ENCODE measurements around the gene RUVBL2.

RUVBL2 gene

GRCh38 chr19:48975947-48976847 is 17.5 kb upstream of the RUVBL2 start:
- Histone ChIP-seq H3K27me3 (no peaks in the 10 kb centered on the region), H3K27ac (peak overlapping the region in 3 of 11 experiments; percentile 26 to 73 (median 38); a peak in 5 of 22 replicates), H3K9me3 (replicated peaks in 1 of 11) (no peaks in the 10 kb centered on the region), H3K36me3 (peaks cover 46 to 98% (median 80%) of the 10 kb centered on the region in 11 experiments), H3K4me1 (peaks cover 35 to 55% (median 50%) of the 10 kb centered on the region in 10 experiments), H3K9ac (no peak overlapping the region), H4K20me1 (peaks cover 0 to 42% (median 4%) of the 10 kb centered on the region in 11 experiments; a peak in 7 of 22 replicates), H3K4me3 (no peak overlapping the region), H3K4me2 (peak overlapping the region in 8 of 11 experiments; percentile 5 to 51 (median 26); a peak in 12 of 22 replicates)
- TF ChIP-seq Cebpa-rat (IDR thresholded peaks at IDR 0.05) = no peak

DNA sequence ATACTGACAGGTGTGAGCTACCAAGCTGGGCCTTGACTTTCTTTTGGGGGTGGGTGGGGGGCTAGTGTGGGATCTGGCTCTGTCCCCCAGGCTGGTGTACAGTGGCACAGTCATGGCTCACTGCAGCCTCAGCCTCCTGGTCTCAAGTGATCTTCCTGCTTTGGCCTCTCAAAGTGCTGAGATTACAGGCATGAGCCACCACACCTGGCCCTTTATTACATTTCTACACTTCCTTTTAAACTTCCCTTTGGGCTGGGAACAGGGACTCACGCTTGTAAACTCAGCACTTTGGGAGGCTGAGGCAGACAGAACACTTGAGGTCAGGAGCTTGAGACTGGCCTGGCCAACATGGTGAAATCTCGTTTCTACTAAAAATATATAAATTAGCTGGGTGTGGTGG is 16.6 kb upstream of the RUVBL2 start:
- Histone ChIP-seq H3K4me1 (peaks cover 35 to 56% (median 50%) of the 10 kb centered on the region in 10 experiments), H3K36me3 (peaks cover 54 to 98% (median 81%) of the 10 kb centered on the region in 11 experiments), H3K27me3 (no peaks in the 10 kb centered on the region), H4K20me1 (peaks cover 0 to 43% (median 0%) of the 10 kb centered on the region in 11 experiments; a peak in 6 of 22 replicates), H3K4me3 (no peak overlapping the region), H3K9ac (peak overlapping the region in 2 of 11 experiments; percentile 20 to 25; a peak in 2 of 22 replicates), H3K4me2 (peak overlapping the region in 10 of 11 experiments; percentile 5 to 51 (median 26); a peak in 10 of 22 replicates), H3K9me3 (replicated peaks in 1 of 11) (no peaks in the 10 kb centered on the region), H3K27ac (peak overlapping the region in 3 of 11 experiments; percentile 26 to 73 (median 40); a peak in 5 of 22 replicates)
- TF ChIP-seq Cebpa-rat (IDR thresholded peaks at IDR 0.05) = no peak

- no peak overlapping the region for H3K9ac ChIP-seq
- no peaks in the 10 kb centered on the region for H3K9me3 ChIP-seq (replicated peaks in 1 of 11)
- peaks cover 75 to 99% (median 90%) of the 10 kb centered on the region in 11 experiments for H3K36me3 ChIP-seq
- peaks cover 30 to 43% (median 34%) of the 10 kb centered on the region in 10 experiments for H3K4me1 ChIP-seq
- H3K27ac ChIP-seq = peak overlapping the region in 1 of 11 experiments; percentile 7; a peak in 1 of 22 replicates
- no peak overlapping the region for H3K4me3 ChIP-seq
- H4K20me1 ChIP-seq = peaks cover 0 to 55% (median 14%) of the 10 kb centered on the region in 11 experiments; a peak in 11 of 22 replicates
- no peaks in the 10 kb centered on the region for H3K27me3 ChIP-seq
- TF ChIP-seq Cebpa-rat (IDR thresholded peaks at IDR 0.05) = no peak
- no peak overlapping the region for H3K4me2 ChIP-seq
These were observed 11.4 kb upstream of the RUVBL2 start for GRCh38 chr19:48982280-48982679.

DNA sequence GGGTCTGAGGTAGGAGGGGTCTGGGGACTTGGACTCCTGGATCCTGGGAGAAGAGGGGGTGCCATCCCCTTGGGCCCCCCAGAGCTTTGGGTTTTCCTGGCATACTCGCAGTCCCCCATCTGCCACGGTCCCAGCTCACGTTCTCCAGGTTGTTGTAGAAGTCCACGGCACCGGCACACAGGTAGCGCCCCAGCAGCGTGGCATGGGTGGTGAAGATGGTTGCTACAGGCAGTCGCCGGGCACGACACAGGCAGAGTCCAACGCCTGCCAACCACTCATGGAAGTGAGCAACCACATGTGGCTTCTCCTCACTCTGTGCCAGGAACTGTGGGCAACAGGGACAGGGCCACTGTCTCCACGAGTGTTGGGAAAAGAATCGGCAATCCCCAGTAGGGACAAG is 8.0 kb upstream of the RUVBL2 start:
- Histone ChIP-seq H3K9ac (no peak overlapping the region), H3K36me3 (peaks cover 79 to 100% (median 95%) of the 10 kb centered on the region in 11 experiments), H3K27ac (peak overlapping the region in 1 of 11 experiments; percentile 20; a peak in 1 of 22 replicates), H4K20me1 (peaks cover 0 to 78% (median 36%) of the 10 kb centered on the region in 11 experiments; a peak in 15 of 22 replicates), H3K4me2 (no peak overlapping the region), H3K4me1 (peaks cover 18 to 35% (median 27%) of the 10 kb centered on the region in 10 experiments), H3K27me3 (no peaks in the 10 kb centered on the region), H3K4me3 (no peak overlapping the region), H3K9me3 (replicated peaks in 1 of 11) (no peaks in the 10 kb centered on the region)
- no peak for TF ChIP-seq Cebpa-rat (IDR thresholded peaks at IDR 0.05)

GRCh38 chr19:48986211-48986610 is 7.5 kb upstream of the RUVBL2 start:
- Histone ChIP-seq H3K27ac (peak overlapping the region in 1 of 11 experiments; percentile 20; a peak in 1 of 22 replicates), H3K9ac (no peak overlapping the region), H3K36me3 (peaks cover 74 to 100% (median 90%) of the 10 kb centered on the region in 11 experiments), H3K27me3 (no peaks in the 10 kb centered on the region), H3K4me3 (no peak overlapping the region), H3K4me1 (peaks cover 23 to 35% (median 30%) of the 10 kb centered on the region in 10 experiments), H3K4me2 (no peak overlapping the region), H3K9me3 (replicated peaks in 1 of 11) (no peaks in the 10 kb centered on the region), H4K20me1 (peaks cover 0 to 81% (median 41%) of the 10 kb centered on the region in 11 experiments; a peak in 16 of 22 replicates)
- no peak for TF ChIP-seq Cebpa-rat (IDR thresholded peaks at IDR 0.05)

GRCh38 chr19:48987323-48987722 is 6.4 kb upstream of the RUVBL2 start:
- H4K20me1 ChIP-seq = peaks cover 7 to 87% (median 51%) of the 10 kb centered on the region in 11 experiments; a peak in 18 of 22 replicates
- H3K36me3 ChIP-seq = peaks cover 63 to 90% (median 79%) of the 10 kb centered on the region in 11 experiments
- peaks cover 31 to 43% (median 39%) of the 10 kb centered on the region in 10 experiments for H3K4me1 ChIP-seq
- no peak overlapping the region for H3K4me3 ChIP-seq
- no peak overlapping the region for H3K27ac ChIP-seq
- H3K9me3 ChIP-seq (replicated peaks in 1 of 11) = no peaks in the 10 kb centered on the region
- H3K4me2 ChIP-seq = no peak overlapping the region
- H3K9ac ChIP-seq = 0 out of 22 replicates have a peak overlapping the region, but pooled peaks of 1 of the 11 experiments have one; percentile 11
- no peak for TF ChIP-seq Cebpa-rat (IDR thresholded peaks at IDR 0.05)
- no peaks in the 10 kb centered on the region for H3K27me3 ChIP-seq

DNA sequence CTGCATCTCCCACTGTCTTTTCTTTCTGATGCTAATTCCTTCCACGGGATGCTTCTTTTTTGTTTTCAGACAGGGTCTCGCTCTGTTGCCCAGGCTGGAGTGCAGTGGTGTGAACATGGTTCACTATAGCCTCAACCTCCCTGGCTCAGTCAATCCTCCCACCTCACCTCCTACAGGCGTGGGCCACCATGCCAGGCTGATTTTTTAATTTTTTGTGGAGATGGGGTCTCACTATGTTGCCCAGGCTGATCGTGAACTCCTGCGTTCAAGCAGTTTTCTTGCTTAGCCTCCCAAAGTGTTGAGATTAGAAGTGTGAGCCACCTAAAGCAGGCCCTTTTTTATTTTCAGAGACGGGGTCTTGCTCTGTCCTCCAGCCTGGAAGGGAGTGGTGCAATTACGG is 5.4 kb upstream of the RUVBL2 start:
- H3K4me2 ChIP-seq = peak overlapping the region in 5 of 11 experiments; percentile 95 to 100 (median 99); a peak in 9 of 22 replicates
- no peak overlapping the region for H3K4me3 ChIP-seq
- peak overlapping the region in 3 of 11 experiments; percentile 9 to 93 (median 89); a peak in 2 of 22 replicates for H3K27ac ChIP-seq
- H3K27me3 ChIP-seq = no peaks in the 10 kb centered on the region
- peaks cover 31 to 43% (median 39%) of the 10 kb centered on the region in 10 experiments for H3K4me1 ChIP-seq
- H3K9me3 ChIP-seq (replicated peaks in 1 of 11) = no peaks in the 10 kb centered on the region
- H4K20me1 ChIP-seq = peaks cover 7 to 82% (median 51%) of the 10 kb centered on the region in 11 experiments; a peak in 18 of 22 replicates
- peaks cover 54 to 80% (median 69%) of the 10 kb centered on the region in 11 experiments for H3K36me3 ChIP-seq
- peak overlapping the region in 7 of 11 experiments; percentile 4 to 95 (median 21); a peak in 6 of 22 replicates for H3K9ac ChIP-seq
- no peak for TF ChIP-seq Cebpa-rat (IDR thresholded peaks at IDR 0.05)

- Histone ChIP-seq H3K4me3 (no peak overlapping the region; a peak in 1 of 20 replicates), H3K9ac (peak overlapping the region in 8 of 11 experiments; percentile 18 to 95 (median 92); a peak in 10 of 22 replicates), H3K4me2 (peak overlapping the region in 8 of 11 experiments; percentile 95 to 100 (median 98); a peak in 17 of 22 replicates), H4K20me1 (peaks cover 7 to 77% (median 51%) of the 10 kb centered on the region in 11 experiments; a peak in 18 of 22 replicates), H3K36me3 (peaks cover 48 to 74% (median 65%) of the 10 kb centered on the region in 11 experiments), H3K4me1 (peaks cover 31 to 43% (median 39%) of the 10 kb centered on the region in 10 experiments), H3K9me3 (replicated peaks in 1 of 11) (no peaks in the 10 kb centered on the region), H3K27ac (peak overlapping the region in 5 of 11 experiments; percentile 64 to 95 (median 91); a peak in 8 of 22 replicates), H3K27me3 (no peaks in the 10 kb centered on the region)
- no peak for TF ChIP-seq Cebpa-rat (IDR thresholded peaks at IDR 0.05)
These were observed 4.8 kb upstream of the RUVBL2 start for GRCh38 chr19:48988860-48989259.
